ENCODE results near the gene PDE5A.
"Not testable (repeated sequence)": the region's sequence is repeated elsewhere in the genome, so short reads cannot be mapped to it uniquely, and the experiment has no call there.

The PDE5A gene

DNA sequence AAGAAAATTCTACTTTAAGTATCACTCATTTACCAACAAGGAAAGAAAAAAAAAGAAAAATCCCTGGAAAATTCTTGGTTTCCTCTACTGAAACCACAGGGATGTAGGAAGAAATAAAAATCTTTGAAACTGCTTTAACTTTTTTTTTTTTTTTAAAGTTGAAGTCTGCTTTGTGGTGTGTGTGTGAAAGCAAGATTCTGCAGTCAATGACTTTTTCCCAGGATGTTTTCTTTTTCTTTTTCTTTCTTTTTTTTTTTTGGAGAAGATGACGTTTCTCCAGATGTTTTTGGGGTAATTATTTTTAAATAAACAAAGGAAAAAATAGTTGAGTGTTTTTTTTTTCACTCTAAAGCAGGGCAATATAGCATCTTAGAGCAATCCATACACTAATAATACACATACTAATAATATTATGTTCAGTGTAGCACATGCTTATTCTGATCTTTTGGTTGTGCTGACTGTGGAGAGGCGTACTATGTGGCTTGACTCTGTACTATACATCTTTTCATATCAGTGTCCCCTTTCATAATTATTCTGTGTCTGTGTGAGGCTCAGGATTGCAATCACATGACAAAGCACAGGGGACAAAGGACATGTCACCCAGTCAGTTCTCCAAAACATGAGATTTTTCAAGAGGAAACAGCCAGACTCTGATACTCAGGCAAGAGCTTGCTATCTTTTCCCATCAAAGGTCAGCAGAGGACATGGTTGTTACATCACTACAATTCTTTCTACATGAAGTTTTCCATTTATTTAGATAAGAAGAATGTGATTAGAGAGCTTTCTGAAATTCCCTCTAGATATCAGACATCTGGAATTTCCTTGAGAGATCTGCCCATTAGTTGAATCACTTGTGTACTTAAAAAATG, 111.0 kb downstream of the PDE5A start:
- DNase-seq = no peak

DNA sequence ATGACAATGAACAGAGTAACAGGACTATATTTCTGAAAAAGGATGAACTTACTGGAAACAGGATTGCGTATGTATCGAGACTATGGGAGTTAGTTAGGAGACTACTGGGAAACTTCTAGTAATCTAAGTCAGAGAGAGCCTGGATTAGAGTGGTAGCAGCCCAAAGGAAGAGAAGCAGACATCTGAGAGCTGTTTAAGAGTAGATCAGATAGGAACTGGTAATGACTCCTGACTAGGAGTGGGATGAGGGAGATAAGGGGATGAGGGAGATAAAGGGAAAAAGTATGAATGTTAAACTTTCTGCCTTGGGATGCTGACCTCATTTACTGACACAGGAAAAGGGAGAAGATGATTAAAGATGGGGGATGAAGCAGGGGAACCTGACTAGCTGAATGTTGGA, 116.2 kb downstream of the PDE5A start:
- no peak for DNase-seq

DNA sequence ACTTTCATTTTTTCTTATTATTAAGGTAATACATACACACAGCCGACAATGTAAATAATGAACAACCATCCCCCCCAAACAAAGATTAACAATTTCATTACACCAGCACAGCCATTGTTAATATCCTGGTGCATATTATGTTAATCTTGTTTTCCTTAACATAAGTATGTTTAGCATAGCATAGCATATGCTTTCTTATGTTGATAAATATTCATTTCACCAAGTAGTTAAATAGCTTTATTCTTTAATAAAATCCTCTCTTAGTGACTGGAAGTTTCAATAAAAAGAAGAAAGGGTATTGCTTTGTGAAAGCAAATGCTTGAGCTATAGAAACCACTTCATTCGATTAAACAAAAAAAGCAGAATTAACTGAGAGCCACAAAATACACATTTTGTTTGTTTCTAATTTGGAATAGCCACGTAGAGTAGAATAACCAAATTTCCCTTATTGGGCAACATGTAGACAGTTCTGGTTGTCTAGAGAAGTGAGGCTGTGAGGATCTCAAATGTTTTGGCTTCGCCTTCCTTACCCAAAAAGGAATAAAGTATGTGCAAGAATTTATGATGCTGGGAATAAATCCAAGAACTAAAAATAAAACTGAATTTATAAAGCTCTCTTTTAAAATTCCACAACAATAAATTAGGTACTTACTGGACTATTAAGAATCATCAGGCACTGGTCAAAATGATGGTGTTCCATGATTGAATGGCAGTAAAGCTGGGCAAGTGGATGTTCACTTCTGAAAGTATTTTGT, 118.0 kb downstream of the PDE5A start:
- no peak for DNase-seq

DNA sequence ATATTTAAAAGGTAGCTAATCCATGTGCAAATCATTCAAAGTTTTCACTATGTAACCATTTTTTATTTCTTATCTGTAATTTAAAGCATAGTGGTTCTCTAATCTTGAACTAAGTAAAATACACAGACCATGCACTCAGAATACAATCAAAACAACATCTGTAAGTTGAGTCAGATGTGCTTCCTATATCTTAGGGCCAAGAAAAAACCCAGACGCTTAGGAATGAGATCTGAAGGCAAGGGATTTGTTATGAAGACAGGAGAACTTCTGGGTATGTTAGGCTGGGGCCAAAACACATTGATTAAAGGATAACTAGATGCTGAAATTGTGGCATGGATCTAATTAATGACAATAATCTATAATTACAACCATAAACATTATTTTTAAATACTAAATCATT, 120.3 kb downstream of the PDE5A start:
- no peak for DNase-seq

DNA sequence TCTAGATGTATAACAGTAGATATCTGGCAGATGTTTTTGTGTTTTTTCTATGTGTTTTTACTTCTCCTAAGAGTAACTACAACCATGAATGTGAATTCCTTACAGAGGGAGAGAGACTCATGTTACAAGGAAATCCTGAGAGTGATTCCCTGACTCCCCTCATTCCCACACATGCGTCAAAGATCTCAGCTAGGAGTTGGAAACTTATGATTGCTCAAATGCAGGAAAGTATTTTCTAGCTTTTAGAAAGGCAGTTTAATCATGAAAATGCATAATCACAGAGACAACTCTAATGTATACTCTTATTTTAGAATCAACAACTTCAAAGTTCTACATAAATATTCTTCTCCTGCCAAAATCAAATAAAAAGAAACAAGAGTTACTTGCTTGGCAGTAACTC, 121.8 kb downstream of the PDE5A start:
- DNase-seq = no peak

DNA sequence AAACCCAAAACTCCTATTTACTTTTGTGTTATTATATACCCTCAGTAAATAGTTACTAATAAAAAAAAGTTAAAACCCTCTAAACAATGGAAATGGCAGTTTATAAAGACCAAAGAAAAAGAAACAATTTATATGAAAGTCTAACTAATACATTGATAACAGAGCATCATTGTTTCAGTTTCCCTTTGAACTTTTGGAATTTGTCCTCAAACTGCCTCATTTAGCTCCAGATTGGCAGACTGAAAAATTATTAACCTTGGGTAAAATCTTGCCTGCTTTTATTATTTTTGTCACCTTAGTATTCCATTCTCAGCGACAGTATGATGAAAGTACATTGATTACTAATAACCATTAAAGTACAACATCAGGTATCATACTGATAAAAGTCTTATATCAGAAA, 124.0 kb downstream of the PDE5A start:
- no peak for DNase-seq

DNA sequence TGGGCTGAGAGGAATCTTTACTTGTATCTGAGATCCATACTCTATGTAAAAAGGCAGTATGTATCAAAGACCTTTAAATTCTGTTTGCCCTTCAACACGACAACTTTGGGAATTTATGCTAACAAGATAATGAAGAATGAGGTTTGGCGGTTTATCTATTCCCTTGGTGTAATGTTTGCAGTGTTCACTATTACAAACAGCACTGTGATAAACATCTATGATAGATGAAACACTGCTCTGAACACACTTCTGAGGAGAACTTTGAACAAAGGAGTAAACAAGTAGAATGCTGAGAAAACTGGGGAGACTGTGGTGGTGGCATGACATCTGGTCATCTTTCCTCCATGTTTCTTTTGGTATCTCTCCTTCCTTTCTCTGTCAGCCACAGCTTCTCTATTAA, 126.9 kb downstream of the PDE5A start:
- DNase-seq = no peak

DNA sequence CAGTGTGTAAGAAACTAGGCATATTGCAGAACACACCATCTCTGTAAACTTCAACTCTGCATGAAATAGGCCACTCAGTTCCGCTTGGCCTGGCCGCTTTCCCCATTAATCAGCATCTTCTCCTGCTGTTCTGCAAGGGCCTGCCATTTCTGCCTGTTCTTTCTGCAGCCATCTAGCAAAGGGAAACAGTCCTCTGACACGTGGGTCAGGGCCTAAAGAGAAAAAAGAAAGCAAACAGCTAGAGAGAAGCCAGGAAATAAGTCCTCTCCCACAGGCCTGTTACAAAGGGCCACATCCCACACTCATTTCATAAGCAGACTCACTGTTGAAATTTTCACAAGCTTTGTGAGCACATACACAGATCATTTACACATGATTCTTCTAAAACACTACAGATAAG, 130.1 kb downstream of the PDE5A start:
- no peak for DNase-seq

DNA sequence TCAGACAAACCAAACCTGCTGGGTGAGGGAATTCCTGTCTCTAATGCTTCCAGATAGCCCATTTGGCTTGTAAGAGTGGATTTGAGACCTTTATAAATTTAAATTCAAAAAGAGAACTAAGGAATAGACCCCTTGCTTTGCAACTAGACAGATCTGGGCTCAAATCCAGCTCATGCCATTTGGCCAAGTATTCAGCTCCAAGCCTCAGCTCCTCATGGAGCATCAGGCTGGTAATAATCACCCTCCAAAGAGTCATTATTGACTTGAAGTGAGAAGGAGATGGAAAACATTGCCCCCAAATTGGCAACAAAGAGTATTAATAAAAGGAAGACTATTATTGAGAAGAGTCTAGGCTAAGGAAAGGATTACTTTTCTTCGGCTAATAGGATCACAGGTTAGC, 134.7 kb downstream of the PDE5A start:
- DNase-seq = no peak

DNA sequence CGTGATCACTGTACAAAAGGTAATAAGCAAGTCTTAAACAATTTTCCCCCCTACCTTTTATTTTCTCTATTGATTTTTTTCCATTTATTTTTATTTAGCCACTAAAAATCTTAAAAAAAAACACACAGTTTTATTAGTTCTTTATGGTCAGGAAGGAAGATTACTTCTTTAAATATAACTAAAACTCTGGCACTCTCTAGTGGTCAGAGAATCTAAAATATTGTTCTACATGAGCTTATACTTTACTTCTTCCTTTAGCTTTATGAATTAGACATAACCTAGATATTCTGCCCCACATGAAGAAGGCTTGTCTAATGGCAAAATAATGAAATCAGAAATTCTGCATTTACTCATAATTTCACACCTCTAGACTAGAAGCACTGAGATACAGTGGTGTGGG, 135.2 kb downstream of the PDE5A start:
- DNase-seq = no peak

DNA sequence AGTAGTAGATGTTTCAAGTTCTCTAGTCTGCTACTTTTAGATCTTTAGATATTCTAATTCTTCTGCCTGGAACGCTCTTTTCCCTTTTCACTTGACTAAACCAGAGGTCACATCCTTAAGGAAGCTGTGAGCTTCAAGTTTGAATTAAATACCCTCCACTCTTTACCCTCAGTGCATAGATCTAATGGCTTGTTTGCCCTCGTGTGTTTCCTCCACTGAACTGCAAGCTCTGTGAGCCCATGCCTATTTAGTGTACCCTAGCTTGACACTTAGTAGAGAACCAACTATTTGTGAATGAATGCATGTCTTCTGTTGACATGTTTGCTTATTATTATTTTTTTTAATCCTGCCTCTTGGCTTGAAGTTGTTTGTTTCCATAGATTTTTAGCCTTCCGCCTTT, 138.3 kb downstream of the PDE5A start:
- no peak for DNase-seq

DNA sequence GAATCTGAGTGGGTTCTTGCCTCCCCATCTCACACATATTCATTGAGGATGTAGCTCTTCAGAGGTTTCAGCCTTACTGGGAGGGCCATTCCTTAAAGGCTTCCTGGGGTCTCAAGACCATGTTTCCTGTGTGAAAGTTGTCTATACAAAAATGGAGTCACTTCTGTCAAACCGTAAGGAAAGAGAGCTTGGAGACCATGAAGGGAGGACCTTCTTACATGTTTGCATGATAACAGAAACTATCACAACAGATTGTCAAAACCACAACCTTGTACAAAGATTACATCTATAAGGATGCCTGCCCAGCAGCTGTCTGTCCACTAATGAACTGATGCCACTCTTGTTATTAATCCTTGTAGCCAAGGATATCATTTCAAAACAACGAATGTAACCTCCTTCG, 139.3 kb downstream of the PDE5A start:
- DNase-seq = no peak

DNA sequence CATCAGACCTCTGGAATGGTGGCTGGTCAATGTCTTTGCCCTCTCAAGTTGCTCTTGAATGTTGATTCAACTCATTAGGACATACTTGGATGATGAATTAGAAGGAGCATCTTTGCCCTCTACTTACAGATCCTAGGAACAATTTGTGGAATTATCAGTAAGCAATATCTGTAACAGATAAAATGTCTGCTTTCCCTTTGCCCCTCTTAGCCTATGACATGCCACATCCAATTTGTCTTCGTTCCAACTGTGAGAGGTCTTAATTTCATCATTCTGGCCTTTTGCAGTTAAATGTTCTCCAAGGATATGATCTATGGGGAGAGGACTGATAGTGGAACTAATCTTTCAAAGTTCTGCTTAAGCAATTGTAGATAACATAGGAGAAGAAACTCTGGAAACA, 148.3 kb downstream of the PDE5A start:
- DNase-seq = no peak

DNA sequence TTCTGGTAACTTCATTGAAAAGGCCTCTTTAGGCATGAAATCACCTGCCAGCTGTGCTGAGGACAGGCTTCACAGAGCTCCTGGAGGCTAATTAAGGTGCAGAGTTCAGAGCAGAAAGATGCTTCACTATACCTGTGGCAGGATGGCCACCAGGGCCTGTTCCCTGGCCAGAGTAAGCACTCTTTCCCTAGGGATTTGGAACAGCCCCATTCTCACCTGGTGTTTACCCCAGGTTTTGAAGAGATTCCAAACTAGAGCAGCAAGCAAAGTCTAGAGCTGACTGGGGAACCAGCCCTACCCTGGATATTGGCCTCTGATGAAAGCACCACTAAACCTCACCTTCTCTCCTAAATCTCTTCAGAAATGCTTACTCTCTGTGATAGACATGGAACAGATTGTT, 148.8 kb downstream of the PDE5A start:
- DNase-seq = no peak

DNA sequence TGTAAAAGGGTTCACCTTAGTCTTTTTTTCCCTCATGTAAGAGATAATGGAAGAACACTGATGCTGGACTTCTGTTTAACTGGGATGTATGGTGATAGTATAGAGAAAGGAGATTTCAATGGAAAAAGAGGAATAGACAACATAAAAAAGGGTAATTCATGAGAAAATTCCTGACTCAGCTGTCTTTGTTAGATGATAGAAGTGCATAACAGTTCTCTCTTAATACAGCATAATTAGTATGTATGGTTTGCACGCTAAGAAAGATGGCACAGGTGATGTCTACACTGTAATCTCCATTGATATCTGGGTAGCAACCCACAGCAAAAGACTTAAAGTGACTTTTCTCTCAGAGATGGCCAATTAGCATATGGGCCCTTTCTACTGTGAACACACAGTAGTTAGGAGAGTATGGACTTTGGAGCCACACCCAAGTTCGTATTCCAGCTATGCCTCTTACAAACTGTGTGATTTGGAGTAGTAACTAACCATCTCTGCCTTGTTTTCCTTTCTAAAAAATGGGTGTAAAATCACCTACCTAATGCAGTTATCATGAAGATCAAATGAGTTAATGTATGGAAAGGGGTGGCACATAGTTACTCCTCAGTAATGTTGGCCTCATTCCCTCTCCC, 149.3 kb downstream of the PDE5A start:
- DNase-seq = no peak

DNA sequence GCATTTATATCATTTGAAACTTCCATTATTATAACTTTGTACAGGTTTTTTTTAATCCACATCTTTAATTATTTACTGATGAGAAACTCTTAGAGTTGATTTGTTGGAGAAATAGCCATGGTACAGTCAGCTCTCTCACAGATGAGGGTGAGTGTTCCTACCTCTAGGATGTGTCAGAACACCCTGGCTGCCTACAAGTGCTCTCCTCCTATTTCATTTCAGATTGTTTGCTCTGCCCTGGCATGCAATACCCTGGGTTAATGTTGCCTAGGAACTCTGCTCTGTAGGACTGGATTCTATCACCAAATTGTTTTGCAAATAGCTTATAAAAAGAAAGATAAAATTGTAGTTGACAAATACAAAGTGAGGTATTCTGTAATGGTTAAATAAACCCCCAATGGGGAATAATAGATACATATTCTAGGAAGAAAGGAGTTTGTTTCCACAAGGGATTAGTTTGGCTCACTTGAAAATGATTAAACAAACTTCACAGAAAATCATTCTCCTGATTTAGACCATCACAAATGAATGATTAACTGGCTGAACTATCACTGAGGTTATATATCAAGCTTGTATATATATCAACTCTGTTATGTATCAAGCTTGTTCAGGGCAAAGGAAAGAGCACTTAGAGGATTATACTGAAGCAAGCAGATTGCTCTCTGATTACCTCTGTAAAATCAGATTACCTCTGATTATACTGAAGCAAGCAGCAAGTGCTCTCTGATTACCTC, 150.0 kb downstream of the PDE5A start:
- no peak for DNase-seq

DNA sequence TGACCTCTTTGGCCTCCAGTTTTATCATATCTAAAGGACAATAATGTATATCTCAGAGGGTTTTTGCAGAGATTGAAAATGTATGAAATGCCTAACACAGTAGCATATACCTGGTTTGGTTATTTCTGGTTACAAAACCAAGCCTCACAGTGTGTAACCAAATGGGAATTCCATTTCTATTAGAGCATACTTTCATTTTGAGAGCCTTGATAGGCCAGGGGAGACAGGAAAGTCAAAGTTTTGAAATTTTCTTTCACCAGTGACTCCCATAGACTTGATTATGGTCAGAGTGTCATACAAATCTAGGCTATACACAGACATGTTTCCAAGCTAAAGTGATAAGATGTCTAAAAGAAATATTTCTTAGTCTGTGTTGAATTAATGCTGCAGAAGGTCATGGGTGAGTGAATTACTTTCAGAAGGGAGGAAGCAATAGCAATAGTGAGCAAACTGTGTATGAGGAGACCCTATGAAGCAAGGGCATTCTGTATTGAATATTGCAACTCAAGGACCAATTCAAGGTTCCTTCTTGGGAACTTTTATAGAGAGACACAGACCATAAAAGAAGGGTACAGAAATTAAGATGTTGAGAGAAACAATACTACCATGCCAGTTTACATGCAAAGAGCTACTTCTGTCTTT, 151.1 kb downstream of the PDE5A start:
- DNase-seq = no peak

DNA sequence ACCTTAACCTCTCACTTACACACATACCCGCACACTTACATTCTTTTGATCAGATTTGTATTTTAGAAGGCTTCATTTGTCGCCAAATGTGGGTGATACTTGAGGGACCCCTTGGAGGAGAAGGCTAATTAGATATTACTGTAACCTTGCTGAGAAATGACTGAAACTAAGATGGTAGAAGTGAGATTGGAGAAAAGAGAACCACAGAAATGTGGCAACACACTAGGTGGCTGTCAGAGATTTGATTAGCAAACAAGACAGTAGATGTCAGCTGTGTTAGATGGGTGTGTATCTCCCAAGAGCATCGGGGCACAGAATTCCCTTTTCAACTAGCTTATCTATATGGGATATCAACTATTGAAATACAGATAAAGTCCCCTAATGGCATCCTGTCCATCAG, 157.3 kb downstream of the PDE5A start:
- no peak for DNase-seq

DNA sequence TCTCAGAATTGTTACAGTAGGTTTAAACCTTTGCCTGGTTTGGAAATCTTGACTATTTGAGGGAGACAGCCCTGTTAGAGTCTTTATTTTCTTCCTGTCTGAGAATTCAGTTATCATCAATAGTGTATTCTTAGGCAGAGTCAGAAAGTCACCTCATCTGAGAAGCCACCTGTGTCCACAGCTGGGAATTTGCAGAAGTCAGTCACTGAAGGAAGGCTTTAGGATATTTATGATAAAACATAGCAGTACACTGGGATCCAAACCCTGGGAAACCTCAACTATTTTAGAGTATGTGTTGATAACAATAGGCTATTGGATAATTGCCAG, 157.9 kb downstream of the PDE5A start:
- not testable (repeated sequence) for DNase-seq

DNA sequence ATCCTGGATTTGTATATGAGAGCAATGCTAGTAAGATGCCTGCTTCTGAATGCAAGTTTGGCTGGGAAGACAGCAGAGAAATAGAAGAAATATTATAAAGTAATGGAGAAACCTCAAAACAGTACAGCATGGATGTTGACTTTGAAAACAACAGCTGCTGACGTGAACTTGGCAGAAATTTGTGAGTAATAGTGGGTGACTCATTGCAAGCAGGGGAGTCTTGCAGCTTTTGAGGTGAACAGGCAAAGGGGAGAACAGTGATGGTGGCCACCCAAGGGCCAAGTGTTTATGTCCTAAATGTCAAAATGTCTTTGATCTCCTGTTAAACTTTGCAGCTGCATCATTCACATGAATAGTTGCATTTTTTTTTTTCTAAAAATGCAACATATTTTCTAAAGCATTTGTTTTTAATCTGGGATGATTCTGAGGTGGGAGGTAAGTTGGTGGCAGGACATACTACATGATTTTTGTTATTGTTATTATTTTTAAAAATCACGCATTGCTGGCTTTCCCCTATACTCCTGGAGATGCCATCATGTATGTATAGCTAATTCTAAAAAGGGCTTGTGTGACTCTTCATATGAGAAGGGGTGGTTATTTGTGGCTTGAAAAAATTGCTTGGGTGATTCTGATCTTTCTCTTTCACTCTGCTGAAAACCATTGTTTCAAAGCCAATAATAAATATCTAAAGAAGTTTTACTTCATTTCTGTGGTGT, 158.4 kb downstream of the PDE5A start:
- DNase-seq = not testable (repeated sequence)

DNA sequence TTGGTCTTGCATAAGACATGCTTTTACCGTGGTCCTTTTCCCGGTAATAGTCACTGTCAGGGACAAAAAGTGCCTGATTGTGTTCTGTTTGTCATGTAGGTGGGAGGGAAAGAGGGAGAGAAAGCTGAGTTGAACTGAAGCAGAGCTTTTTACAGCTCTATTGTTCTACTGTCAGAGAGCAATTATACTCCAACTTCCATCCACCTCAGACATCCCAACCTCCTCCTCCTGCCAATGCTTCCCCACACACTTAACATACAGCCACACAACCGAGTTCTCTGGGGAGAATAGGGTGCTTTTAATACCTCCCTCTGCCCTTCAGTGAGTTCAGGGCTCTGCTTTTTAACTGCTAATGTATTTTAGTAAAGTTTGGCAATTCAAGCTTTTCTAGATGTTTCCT, 159.6 kb downstream of the PDE5A start:
- not testable (repeated sequence) for DNase-seq

DNA sequence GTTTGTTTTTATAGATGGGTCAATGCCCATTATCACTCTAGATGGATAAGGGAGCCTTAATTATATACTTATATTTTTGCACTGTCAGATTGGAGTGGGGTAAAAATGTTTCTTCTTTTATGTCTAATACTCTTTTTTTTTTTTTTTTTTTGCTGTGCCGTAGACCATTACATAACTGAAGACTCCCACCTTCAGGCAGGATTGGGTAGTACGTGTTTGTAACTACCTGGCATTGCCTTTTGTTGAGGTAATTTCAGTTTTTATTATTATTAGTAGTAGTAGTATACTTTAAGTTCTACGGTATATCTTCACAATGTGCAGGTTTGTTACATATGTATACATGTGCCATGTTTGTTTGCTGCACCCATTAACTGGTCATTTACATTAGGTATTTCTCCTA, 165.9 kb downstream of the PDE5A start:
- DNase-seq = peak; percentile 40
